ENCODE results near the gene CIROP.

Gene CIROP

GRCh38 chr14:23089498-23090253 lies 15.1 kb downstream of the CIROP start:
- H4K91ac ChIP-seq (ENCODE audit: low read depth, low read length): no peak overlapping the region
- no peaks in the 10 kb centered on the region for H3K27me3 ChIP-seq (ENCODE audit: insufficient read depth, low read length)
- no peak overlapping the region for H2AK5ac ChIP-seq (ENCODE audit: low read length)
- no peak overlapping the region for H4K8ac ChIP-seq (ENCODE audit: low read depth, low read length)
- no peak overlapping the region for H3K23ac ChIP-seq (ENCODE audit: low read length)
- DNase-seq: no peak
- no peak overlapping the region for H4K12ac ChIP-seq (ENCODE audit: low read depth, low read length)
- H3K4me2 ChIP-seq (ENCODE audit: low read length): no peak overlapping the region
- H2AFZ ChIP-seq (ENCODE audit: insufficient read depth, low read length, poor library complexity): no peak overlapping the region
- H3K4ac ChIP-seq (ENCODE audit: low read depth, low read length): peak overlapping the region; percentile 84
- H2BK5ac ChIP-seq (ENCODE audit: low read depth, low read length, poor library complexity): no peak overlapping the region
- peaks cover 4% of the 10 kb centered on the region for H3K79me1 ChIP-seq (ENCODE audit: low read length)
- H3K4me1 ChIP-seq (ENCODE audit: control insufficient read depth in 1 of 2, insufficient read depth in 2 of 2, low read length in 2 of 2): peaks cover 2% of the 10 kb centered on the region in 2 experiments
- no CpG with 5 or more reads among the region's 12 CpGs for WGBS (ENCODE audit: extremely low coverage, insufficient coverage, insufficient read length)
- H2BK12ac ChIP-seq (ENCODE audit: low read length): no peak overlapping the region
- peaks cover 18 to 34% of the 10 kb centered on the region in 2 experiments for H3K36me3 ChIP-seq (ENCODE audit: control insufficient read depth in 1 of 2, insufficient read depth in 2 of 2, low read length in 2 of 2)
- no peaks in the 10 kb centered on the region for H3K9me3 ChIP-seq (ENCODE audit: insufficient read depth, low read depth, low read length)
- no peak overlapping the region for H3K14ac ChIP-seq (ENCODE audit: low read length)
- H3K27ac ChIP-seq (ENCODE audit: low read depth, low read length): no peak overlapping the region
- H3K4me3 ChIP-seq (ENCODE audit: low read depth, low read length): no peak overlapping the region
- H3K79me2 ChIP-seq (ENCODE audit: control insufficient read depth, insufficient read depth, low read length, poor library complexity): peaks cover 9% of the 10 kb centered on the region
- H3K18ac ChIP-seq (ENCODE audit: low read length): peak overlapping the region; percentile 33
- no peak overlapping the region for H3K9ac ChIP-seq (ENCODE audit: low read length)
- no peak overlapping the region for H2BK120ac ChIP-seq (ENCODE audit: insufficient read depth, low read length, poor library complexity)

- Histone ChIP-seq H2BK12ac (ENCODE audit: low read length) (no peak overlapping the region), H3K23ac (ENCODE audit: low read length) (no peak overlapping the region), H4K12ac (ENCODE audit: low read depth, low read length) (no peak overlapping the region), H3K4me1 (ENCODE audit: control insufficient read depth in 1 of 2, insufficient read depth in 2 of 2, low read length in 2 of 2) (no peaks in the 10 kb centered on the region), H3K14ac (ENCODE audit: low read length) (no peak overlapping the region), H3K79me2 (ENCODE audit: control insufficient read depth, insufficient read depth, low read length, poor library complexity) (no peaks in the 10 kb centered on the region), H2AFZ (ENCODE audit: insufficient read depth, low read length, poor library complexity) (no peak overlapping the region), H3K79me1 (ENCODE audit: low read length) (no peaks in the 10 kb centered on the region), H3K27me3 (ENCODE audit: insufficient read depth, low read length) (no peaks in the 10 kb centered on the region), H2BK5ac (ENCODE audit: low read depth, low read length, poor library complexity) (no peak overlapping the region), H3K4me3 (ENCODE audit: low read depth, low read length) (no peak overlapping the region), H3K4me2 (ENCODE audit: low read length) (no peak overlapping the region), H2AK5ac (ENCODE audit: low read length) (no peak overlapping the region), H4K91ac (ENCODE audit: low read depth, low read length) (no peak overlapping the region), H3K18ac (ENCODE audit: low read length) (no peak overlapping the region), H3K27ac (ENCODE audit: low read depth, low read length) (no peak overlapping the region), H2BK120ac (ENCODE audit: insufficient read depth, low read length, poor library complexity) (no peak overlapping the region), H3K9me3 (ENCODE audit: insufficient read depth, low read depth, low read length) (no peaks in the 10 kb centered on the region), H3K4ac (ENCODE audit: low read depth, low read length) (no peak overlapping the region), H3K36me3 (ENCODE audit: control insufficient read depth in 1 of 2, insufficient read depth in 2 of 2, low read length in 2 of 2) (peaks cover 33 to 47% of the 10 kb centered on the region in 2 experiments), H3K9ac (ENCODE audit: low read length) (no peak overlapping the region), H4K8ac (ENCODE audit: low read depth, low read length) (no peak overlapping the region)
- DNase-seq: no peak
- WGBS (ENCODE audit: extremely low coverage, insufficient coverage, insufficient read length): no CpG with 5 or more reads among the region's 1 CpG
Measured at GRCh38 chr14:23086565-23086964, 18.2 kb downstream of the CIROP start.

GRCh38 chr14:23085458-23085857 lies 19.3 kb downstream of the CIROP start:
- no CpG with 5 or more reads among the region's 3 CpGs for WGBS (ENCODE audit: extremely low coverage, insufficient coverage, insufficient read length)
- no peak overlapping the region for H3K23ac ChIP-seq (ENCODE audit: low read length)

DNA sequence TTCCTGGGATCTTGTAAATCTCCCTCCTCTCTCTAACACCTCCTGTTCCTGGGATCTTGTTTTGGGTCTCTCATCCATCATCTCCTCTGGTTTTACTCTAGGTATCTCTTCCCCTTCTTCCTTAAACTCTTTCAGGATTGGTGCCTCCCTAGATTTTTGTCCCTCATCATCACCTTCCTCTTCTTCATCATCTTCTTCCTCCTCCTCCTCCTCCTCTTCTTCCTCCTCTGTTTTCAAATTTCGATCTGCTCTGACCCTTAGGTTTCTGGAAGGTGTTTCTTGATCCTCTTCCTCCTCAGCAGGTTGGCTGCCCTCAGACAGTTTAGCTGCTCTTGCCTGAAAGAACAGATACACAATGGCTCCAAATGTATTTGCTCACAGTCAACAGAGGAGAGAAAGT lies 24.3 kb downstream of the CIROP start:
- no peak for DNase-seq
- Histone ChIP-seq H3K4me3 (ENCODE audit: low read depth, low read length) (no peak overlapping the region), H4K91ac (ENCODE audit: low read depth, low read length) (no peak overlapping the region), H3K79me1 (ENCODE audit: low read length) (peaks cover 8% of the 10 kb centered on the region), H3K14ac (ENCODE audit: low read length) (no peak overlapping the region), H2BK120ac (ENCODE audit: insufficient read depth, low read length, poor library complexity) (no peak overlapping the region), H3K27ac (ENCODE audit: low read depth, low read length) (no peak overlapping the region), H3K36me3 (ENCODE audit: control insufficient read depth in 1 of 2, insufficient read depth in 2 of 2, low read length in 2 of 2) (peaks cover 32 to 51% of the 10 kb centered on the region in 2 experiments), H2AFZ (ENCODE audit: insufficient read depth, low read length, poor library complexity) (no peak overlapping the region), H3K4ac (ENCODE audit: low read depth, low read length) (no peak overlapping the region), H3K79me2 (ENCODE audit: control insufficient read depth, insufficient read depth, low read length, poor library complexity) (no peaks in the 10 kb centered on the region), H3K4me2 (ENCODE audit: low read length) (no peak overlapping the region), H3K9ac (ENCODE audit: low read length) (no peak overlapping the region), H2BK12ac (ENCODE audit: low read length) (no peak overlapping the region), H3K23ac (ENCODE audit: low read length) (no peak overlapping the region), H4K8ac (ENCODE audit: low read depth, low read length) (no peak overlapping the region), H3K9me3 (ENCODE audit: insufficient read depth, low read depth, low read length) (no peaks in the 10 kb centered on the region), H2BK5ac (ENCODE audit: low read depth, low read length, poor library complexity) (no peak overlapping the region), H3K18ac (ENCODE audit: low read length) (no peak overlapping the region), H3K4me1 (ENCODE audit: control insufficient read depth in 1 of 2, insufficient read depth in 2 of 2, low read length in 2 of 2) (peaks cover 18% of the 10 kb centered on the region in 2 experiments), H4K12ac (ENCODE audit: low read depth, low read length) (no peak overlapping the region), H3K27me3 (ENCODE audit: insufficient read depth, low read length) (no peaks in the 10 kb centered on the region), H2AK5ac (ENCODE audit: low read length) (no peak overlapping the region)
- 100% methylated on average over 1 of the region's 1 CpG for WGBS (ENCODE audit: extremely low coverage, insufficient coverage, insufficient read length)

More at GRCh38 chr14:23085458-23085857, 19.3 kb downstream of the CIROP start:
- Histone ChIP-seq H3K27me3 (ENCODE audit: insufficient read depth, low read length) (no peaks in the 10 kb centered on the region), H3K27ac (ENCODE audit: low read depth, low read length) (no peak overlapping the region), H3K79me1 (ENCODE audit: low read length) (no peaks in the 10 kb centered on the region), H2AFZ (ENCODE audit: insufficient read depth, low read length, poor library complexity) (no peak overlapping the region), H2AK5ac (ENCODE audit: low read length) (no peak overlapping the region), H3K9ac (ENCODE audit: low read length) (no peak overlapping the region), H2BK120ac (ENCODE audit: insufficient read depth, low read length, poor library complexity) (no peak overlapping the region), H3K4ac (ENCODE audit: low read depth, low read length) (no peak overlapping the region), H3K4me2 (ENCODE audit: low read length) (no peak overlapping the region), H3K79me2 (ENCODE audit: control insufficient read depth, insufficient read depth, low read length, poor library complexity) (no peaks in the 10 kb centered on the region), H3K14ac (ENCODE audit: low read length) (no peak overlapping the region), H3K4me1 (ENCODE audit: control insufficient read depth in 1 of 2, insufficient read depth in 2 of 2, low read length in 2 of 2) (no peaks in the 10 kb centered on the region), H3K9me3 (ENCODE audit: insufficient read depth, low read depth, low read length) (no peaks in the 10 kb centered on the region), H2BK5ac (ENCODE audit: low read depth, low read length, poor library complexity) (no peak overlapping the region), H3K36me3 (ENCODE audit: control insufficient read depth in 1 of 2, insufficient read depth in 2 of 2, low read length in 2 of 2) (peaks cover 33 to 45% of the 10 kb centered on the region in 2 experiments), H4K12ac (ENCODE audit: low read depth, low read length) (no peak overlapping the region), H3K18ac (ENCODE audit: low read length) (no peak overlapping the region), H4K8ac (ENCODE audit: low read depth, low read length) (no peak overlapping the region), H4K91ac (ENCODE audit: low read depth, low read length) (no peak overlapping the region), H3K4me3 (ENCODE audit: low read depth, low read length) (no peak overlapping the region), H2BK12ac (ENCODE audit: low read length) (no peak overlapping the region)
- no peak for DNase-seq
